H9 (cell line): ENCODE data around the gene STAG2. TPM values are rescaled to one million over a fixed set of nuclear protein-coding genes. Genes with fewer than 3 reads are reported as not detected.

Experiments used
- DNase-seq: peaks from one replicate; pipeline ENCODE4 v3.0.0-alpha.2; 2017
- H2AFZ ChIP-seq: one replicate; pipeline ENCODE4 v1.6.1; 2013; ENCODE audit warnings: mild to moderate bottlenecking, low read length, control low read depth, moderate library complexity
- H2AK5ac ChIP-seq: 2 replicates; pipeline ENCODE4 v1.6.1; 2013; ENCODE audit warnings: low read length, control low read depth, mixed read lengths; ENCODE audit not compliant: insufficient read length
- H2BK120ac ChIP-seq: one replicate; pipeline ENCODE4 v1.6.1; 2013; ENCODE audit warnings: low read depth, mild to moderate bottlenecking, low read length, control low read depth, inconsistent platforms; ENCODE audit not compliant: poor library complexity, severe bottlenecking
- H2BK12ac ChIP-seq: 2 replicates; pipeline ENCODE4 v1.6.1; 2013; ENCODE audit warnings: low read length, control low read depth, mixed read lengths, low read depth; ENCODE audit not compliant: insufficient read length
- H2BK15ac ChIP-seq: 2 replicates; pipeline ENCODE4 v1.6.1; 2013; ENCODE audit warnings: low read depth, low read length, control low read depth
- H2BK20ac ChIP-seq: one replicate; pipeline ENCODE4 v1.6.1; 2013; ENCODE audit warnings: low read depth, mild to moderate bottlenecking, low read length, control low read depth, inconsistent platforms; ENCODE audit not compliant: poor library complexity, severe bottlenecking
- H2BK5ac ChIP-seq: 2 replicates; pipeline ENCODE4 v1.6.1; 2013; ENCODE audit warnings: low read length, control low read depth, mixed read lengths; ENCODE audit not compliant: insufficient read length
- H3K14ac ChIP-seq: 2 replicates; pipeline ENCODE4 v1.6.1; 2013; ENCODE audit warnings: low read length, control low read depth; ENCODE audit not compliant: insufficient read depth
- H3K18ac ChIP-seq: 2 replicates; pipeline ENCODE4 v1.6.1; 2013; ENCODE audit warnings: low read depth, mild to moderate bottlenecking, mixed read lengths, low read length, control low read depth; ENCODE audit not compliant: insufficient read length
- H3K23ac ChIP-seq: 2 replicates; pipeline ENCODE4 v1.6.1; 2013; ENCODE audit warnings: low read length, control low read depth, mixed read lengths, low read depth; ENCODE audit not compliant: insufficient read length
- H3K23me2 ChIP-seq: 2 replicates; pipeline ENCODE4 v1.6.1; 2013; ENCODE audit warnings: low read depth, mild to moderate bottlenecking, mixed read lengths, low read length, control low read depth; ENCODE audit not compliant: insufficient read length, poor library complexity, severe bottlenecking
- H3K27ac ChIP-seq: 2 replicates; pipeline ENCODE4 v1.5.1; 2013; ENCODE audit warnings: low read length, control low read depth, mixed read lengths, low read depth; ENCODE audit not compliant: insufficient read length
- H3K27me3 ChIP-seq: 2 replicates; pipeline ENCODE4 v1.6.1; 2013; ENCODE audit warnings: low read length, control low read depth, inconsistent platforms; ENCODE audit not compliant: insufficient read depth
- H3K4ac ChIP-seq: 2 replicates; pipeline ENCODE4 v1.6.1; 2013; ENCODE audit warnings: low read depth, mild to moderate bottlenecking, control low read depth, inconsistent platforms, low read length, moderate library complexity
- H3K4me1 ChIP-seq: 2 replicates; pipeline ENCODE4 v1.6.1; 2013; ENCODE audit warnings: low read length, control low read depth, inconsistent platforms; ENCODE audit not compliant: insufficient read depth
- H3K4me2 ChIP-seq: 2 replicates; pipeline ENCODE4 v1.6.1; 2013; ENCODE audit warnings: low read length, control low read depth, mixed read lengths; ENCODE audit not compliant: insufficient read length, insufficient read depth
- H3K56ac ChIP-seq: 2 replicates; pipeline ENCODE4 v1.6.1; 2013; ENCODE audit warnings: low read depth, mild to moderate bottlenecking, mixed read lengths, low read length, control low read depth; ENCODE audit not compliant: insufficient read length
- H3K79me1 ChIP-seq: 2 replicates; pipeline ENCODE4 v1.6.1; 2013; ENCODE audit warnings: low read depth, mild to moderate bottlenecking, moderate library complexity, low read length, control low read depth, inconsistent platforms; ENCODE audit not compliant: insufficient read depth, poor library complexity, severe bottlenecking
- H3K79me2 ChIP-seq: 2 replicates; pipeline ENCODE4 v1.6.1; 2013; ENCODE audit warnings: low read length, control low read depth, inconsistent platforms; ENCODE audit not compliant: insufficient read depth
- H3K9ac ChIP-seq: 2 replicates; pipeline ENCODE4 v1.6.1; 2013; ENCODE audit warnings: low read length, control low read depth, mixed read lengths; ENCODE audit not compliant: insufficient read length; ENCODE audit errors: extremely low read depth
- H3K9me3 ChIP-seq: one replicate; pipeline ENCODE4 v1.6.1; 2013; ENCODE audit warnings: low read depth, low read length, inconsistent platforms; ENCODE audit not compliant: control insufficient read depth
- H3T11ph ChIP-seq: one replicate; pipeline ENCODE4 v1.6.1; 2013; ENCODE audit warnings: mild to moderate bottlenecking, low read length, control low read depth, inconsistent platforms
- H4K20me1 ChIP-seq: one replicate; pipeline ENCODE4 v1.6.1; 2013; ENCODE audit not compliant: control insufficient read depth, insufficient read length, insufficient read depth
- H4K5ac ChIP-seq: 2 replicates; pipeline ENCODE4 v1.6.1; 2013; ENCODE audit warnings: low read depth, mild to moderate bottlenecking, mixed read lengths, low read length, control low read depth; ENCODE audit not compliant: insufficient read length
- H4K8ac ChIP-seq: replicated peaks from 2 replicates; pipeline ENCODE4 v1.6.1; 2013; ENCODE audit warnings: low read length, control low read depth, mixed read lengths, low read depth; ENCODE audit not compliant: insufficient read length
- H4K91ac ChIP-seq: 2 replicates; pipeline ENCODE4 v1.6.1; 2013; ENCODE audit warnings: low read depth, mild to moderate bottlenecking, moderate library complexity, mixed read lengths, low read length, control low read depth; ENCODE audit not compliant: insufficient read length
- H3K27ac Mint-ChIP-seq, 3 experiments: 2 replicates in 2 of 3; 3 replicates in 1 of 3; pipeline ENCODE4 v1.8.0; 2020 to 2021; ENCODE audit warnings: mixed read lengths in 3 of 3, mild to moderate bottlenecking in 1 of 3, moderate library complexity in 1 of 3
- H3K27me3 Mint-ChIP-seq: 2 replicates; pipeline ENCODE4 v1.8.0; 2021; ENCODE audit warnings: low read depth, mild to moderate bottlenecking, moderate library complexity, mixed read lengths
- H3K36me3 Mint-ChIP-seq, 3 experiments: 2 replicates in 2 of 3; 3 replicates in 1 of 3; pipeline ENCODE4 v1.8.0; 2020 to 2021; ENCODE audit warnings: low read depth in 3 of 3, mixed read lengths in 3 of 3; ENCODE audit not compliant: insufficient read depth in 1 of 3
- H3K4me1 Mint-ChIP-seq, 2 experiments: 2 replicates each; pipeline ENCODE4 v1.8.0; 2020; ENCODE audit warnings: mixed read lengths in 2 of 2
- H3K4me3 Mint-ChIP-seq, 2 experiments: 2 replicates in 1 of 2; 3 replicates in 1 of 2; pipeline ENCODE4 v1.8.0; 2020 to 2021; ENCODE audit warnings: mild to moderate bottlenecking in 2 of 2, mixed read lengths in 2 of 2, moderate library complexity in 1 of 2
- H3K9me3 Mint-ChIP-seq, 2 experiments: 2 replicates in 1 of 2; 3 replicates in 1 of 2; pipeline ENCODE4 v1.8.0; 2020; ENCODE audit warnings: mild to moderate bottlenecking in 2 of 2, mixed read lengths in 2 of 2, moderate library complexity in 1 of 2
- CTCF ChIP-seq: fragments of 200-600 bp; sonication (generic); conservative IDR thresholded peaks from 3 replicates; pipeline ENCODE4 v1.8.0; 2021; ENCODE audit warnings: antibody characterized with exemption, mild to moderate bottlenecking
- WGBS: extraction: QIAGEN DNeasy Blood & Tissue Kit; methylation state at CpG from one replicate; pipeline ENCODE4 v1.1.7; 2013; ENCODE audit warnings: missing lambda C conversion rate, low lambda C conversion rate, mixed read lengths; ENCODE audit not compliant: insufficient read length; ENCODE audit errors: extremely low coverage; 5-methylcytosine and 5-hydroxymethylcytosine counted together
- total RNA-seq: library from RNA; stranded (reverse); gene quantifications from 2 replicates; pipeline ENCODE4 v1.2.1, GENCODE V29; 2021

STAG2 gene
- total RNA-seq, 1 experiment from 2014 or later: 81.6 TPM

- H3K4me3 Mint-ChIP-seq: no peak overlapping the region
These were observed 24.9 kb downstream of the STAG2 start for GRCh38 chrX:123986377-123986776.

More at GRCh38 chrX:123986377-123986776, 24.9 kb downstream of the STAG2 start:
- Mint-ChIP-seq H3K27me3 (no peaks in the 10 kb centered on the region), H3K4me1 (peaks cover 4 to 17% of the 10 kb centered on the region in 2 experiments; a peak in 3 of 4 replicates), H3K9me3 (peaks cover 0 to 39% of the 10 kb centered on the region in 2 experiments; a peak in 4 of 5 replicates), H3K27ac (no peak overlapping the region), H3K36me3 (peaks cover 0 to 4% (median 0%) of the 10 kb centered on the region in 3 experiments; a peak in 4 of 7 replicates)
- Histone ChIP-seq H3K27me3 (no peaks in the 10 kb centered on the region), H2AFZ (no peak overlapping the region), H4K8ac (no peak overlapping the region), H2BK15ac (no peak overlapping the region), H2BK12ac (no peak overlapping the region), H3K27ac (no peak overlapping the region), H3K79me1 (no peaks in the 10 kb centered on the region), H2BK20ac (no peak overlapping the region), H4K91ac (no peak overlapping the region), H3K14ac (no peak overlapping the region), H3K23ac (no peak overlapping the region), H3K4ac (no peak overlapping the region), H3K18ac (no peak overlapping the region), H2BK120ac (no peak overlapping the region), H4K5ac (no peak overlapping the region), H3K23me2 (no peaks in the 10 kb centered on the region), H2BK5ac (no peak overlapping the region), H3K4me1 (no peaks in the 10 kb centered on the region), H3K9ac (no peak overlapping the region), H2AK5ac (no peak overlapping the region), H3K4me2 (no peak overlapping the region), H3T11ph (no peak overlapping the region), H3K9me3 (peaks cover 5% of the 10 kb centered on the region), H3K79me2 (peaks cover 24% of the 10 kb centered on the region; the same call in 1 of the 2 replicates), H3K56ac (no peak overlapping the region), H4K20me1 (no peaks in the 10 kb centered on the region)
- TF ChIP-seq CTCF: no peak
- no peak for DNase-seq
- WGBS: no CpG with 5 or more reads among the region's 2 CpGs
